HG02642 (cell line): Measurements from ENCODE around the gene OTULINL.

ENCODE experiments used
- ATAC-seq: cut with Tn5 transposase; IDR thresholded peaks from one replicate; pipeline ENCODE4 v1.9.1; 2021; ENCODE audit warnings: mild to moderate bottlenecking; ENCODE audit not compliant: unreplicated experiment, poor library complexity

The OTULINL gene

DNA sequence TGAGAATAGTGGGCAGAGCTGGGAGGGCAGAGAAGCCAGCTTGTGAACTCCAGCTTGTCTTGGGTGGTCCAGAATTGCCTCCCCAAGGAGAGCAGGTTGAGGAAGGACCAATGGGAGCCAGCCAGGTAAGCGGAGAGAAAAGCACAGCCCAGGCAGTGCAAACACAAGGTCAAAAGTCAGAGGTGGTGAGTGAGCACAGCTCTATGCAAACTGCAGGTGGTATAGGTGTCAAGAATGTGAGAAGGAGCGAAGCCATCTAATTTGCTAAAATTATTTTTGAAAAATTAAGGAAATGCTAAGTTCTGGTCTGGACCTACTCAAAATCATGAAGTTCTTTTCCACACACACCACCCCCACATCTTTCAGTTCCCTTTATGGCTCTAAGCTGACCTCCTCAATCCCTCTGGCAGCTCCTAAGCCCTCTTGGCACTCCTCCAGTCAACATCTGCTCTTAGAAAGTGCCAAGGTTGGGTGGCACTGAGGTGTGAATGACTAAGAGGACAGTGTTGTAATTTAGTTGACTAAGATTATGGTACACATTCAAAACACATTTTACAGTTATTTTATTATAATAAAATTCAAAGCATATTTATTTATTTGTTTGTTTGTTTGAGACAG lies 6.6 kb upstream of the OTULINL start:
- ATAC-seq = no peak

DNA sequence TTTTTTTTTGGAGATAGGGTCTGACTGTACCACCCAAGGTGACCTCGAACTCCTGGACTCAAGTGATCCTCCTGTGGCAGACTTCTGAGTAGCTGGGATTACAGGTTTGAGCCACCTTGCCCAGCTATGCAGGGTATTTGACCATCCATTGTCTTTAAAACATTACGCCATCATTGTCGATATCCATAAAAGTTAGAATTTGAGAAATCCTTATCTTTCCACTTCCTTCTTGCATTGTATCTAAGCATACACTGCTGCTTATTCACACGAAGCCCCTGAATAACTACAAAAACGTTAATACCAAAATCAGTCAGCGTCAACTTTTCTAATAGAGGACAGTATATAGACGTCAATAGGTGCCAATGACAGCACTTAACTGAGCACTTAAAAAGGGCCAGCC lies 5.4 kb upstream of the OTULINL start:
- ATAC-seq = no peak

DNA sequence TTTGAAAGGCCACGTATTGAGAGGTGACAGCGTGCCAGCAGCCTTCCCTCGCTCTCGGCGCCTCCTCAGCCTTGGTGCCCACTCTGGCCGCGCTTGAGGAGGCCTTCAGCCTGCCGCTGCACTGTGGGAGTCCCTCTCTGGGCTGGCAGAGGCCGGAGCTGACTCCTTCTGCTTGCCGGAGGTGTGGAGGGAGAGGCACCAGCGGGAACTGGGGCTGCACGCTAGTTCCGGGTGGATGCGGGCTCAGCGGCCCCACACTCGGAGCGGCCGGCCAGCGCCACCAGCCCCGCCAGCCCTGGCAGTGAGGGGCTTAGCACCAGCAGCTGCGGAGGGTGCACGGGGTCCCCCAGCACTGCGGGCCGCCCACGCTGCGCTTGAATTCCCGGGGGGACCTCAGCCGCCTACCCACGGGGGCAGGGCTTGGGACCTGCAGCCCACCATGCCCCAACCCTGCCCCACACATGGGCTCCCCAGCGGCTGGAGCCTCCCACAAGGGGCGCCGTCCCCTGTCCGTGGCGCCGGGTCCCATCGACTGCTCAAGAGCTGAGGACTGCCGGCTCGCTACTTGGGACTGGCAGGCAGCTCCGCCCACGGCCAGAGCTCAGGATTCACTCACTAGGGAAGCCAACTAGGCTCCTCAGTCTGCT lies 4.4 kb upstream of the OTULINL start:
- ATAC-seq = no peak

DNA sequence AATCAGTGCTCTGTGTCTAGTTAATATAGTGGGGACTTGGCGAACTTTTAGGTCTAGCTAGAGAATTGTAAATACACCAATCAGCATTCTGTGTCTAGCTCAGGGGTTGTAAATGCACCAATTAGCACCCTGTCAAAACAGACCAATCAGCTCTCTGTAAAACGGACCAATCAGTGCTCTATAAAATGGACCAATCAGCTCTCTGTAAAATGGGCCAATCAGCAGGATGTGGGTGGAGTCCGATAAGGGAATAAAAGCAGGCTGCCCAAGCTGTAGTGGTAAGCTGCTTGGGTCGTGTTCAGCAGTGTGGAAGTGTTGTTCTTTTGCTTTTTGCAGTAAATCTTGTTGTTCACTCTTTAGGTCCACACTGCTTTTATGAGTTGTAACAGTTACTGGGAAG lies 3.6 kb upstream of the OTULINL start:
- ATAC-seq = no peak

DNA sequence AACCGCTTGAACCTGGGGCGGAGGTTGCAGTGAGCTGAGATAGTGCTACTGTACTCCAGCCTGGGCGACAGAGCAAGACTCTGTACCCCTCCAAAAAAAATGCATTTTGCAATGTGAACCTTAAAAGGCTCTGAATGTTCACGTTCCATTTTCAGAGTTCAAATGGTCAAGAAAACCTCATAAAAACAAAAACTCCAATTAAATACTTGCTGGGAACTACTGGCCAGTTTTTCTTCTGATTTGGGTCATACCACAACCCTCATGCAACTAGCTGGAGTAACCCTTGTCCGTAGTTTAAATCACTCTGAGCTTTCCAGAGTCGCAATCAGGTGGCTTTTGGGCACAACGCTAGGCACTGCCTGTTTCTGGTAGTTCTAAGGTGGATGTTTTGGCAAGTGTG lies 2.3 kb upstream of the OTULINL start:
- ATAC-seq = no peak

DNA sequence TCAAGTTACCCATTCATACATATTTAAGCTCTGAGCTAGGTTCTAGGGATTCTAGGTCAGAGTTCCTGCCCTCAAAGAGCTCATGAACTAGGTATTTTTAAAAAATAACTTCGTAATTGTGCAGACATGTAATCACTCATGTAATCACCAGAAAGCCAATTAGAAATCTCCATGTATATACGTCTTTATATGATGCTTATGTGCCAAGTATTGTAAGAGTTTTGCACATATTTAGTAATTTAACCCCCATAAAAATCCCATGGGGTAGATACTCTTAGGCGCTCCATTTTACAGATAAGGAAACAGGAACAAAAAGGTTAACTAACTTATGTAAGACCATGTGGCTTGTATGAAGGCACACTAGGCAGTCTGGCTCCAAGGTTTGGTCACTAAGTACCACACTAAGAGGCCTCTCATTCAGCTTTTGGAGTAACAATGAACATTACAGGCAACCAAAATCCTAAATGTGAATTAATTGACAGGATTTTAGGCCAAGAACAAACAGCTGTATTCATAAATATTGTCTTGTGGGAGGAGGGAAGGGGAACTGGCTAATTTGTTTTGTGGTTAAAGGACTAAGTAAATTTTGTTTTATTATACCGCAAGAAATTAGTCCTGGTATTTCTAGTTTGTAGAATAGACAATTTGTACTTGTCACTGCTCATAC lies 1.7 kb upstream of the OTULINL start:
- no peak for ATAC-seq

DNA sequence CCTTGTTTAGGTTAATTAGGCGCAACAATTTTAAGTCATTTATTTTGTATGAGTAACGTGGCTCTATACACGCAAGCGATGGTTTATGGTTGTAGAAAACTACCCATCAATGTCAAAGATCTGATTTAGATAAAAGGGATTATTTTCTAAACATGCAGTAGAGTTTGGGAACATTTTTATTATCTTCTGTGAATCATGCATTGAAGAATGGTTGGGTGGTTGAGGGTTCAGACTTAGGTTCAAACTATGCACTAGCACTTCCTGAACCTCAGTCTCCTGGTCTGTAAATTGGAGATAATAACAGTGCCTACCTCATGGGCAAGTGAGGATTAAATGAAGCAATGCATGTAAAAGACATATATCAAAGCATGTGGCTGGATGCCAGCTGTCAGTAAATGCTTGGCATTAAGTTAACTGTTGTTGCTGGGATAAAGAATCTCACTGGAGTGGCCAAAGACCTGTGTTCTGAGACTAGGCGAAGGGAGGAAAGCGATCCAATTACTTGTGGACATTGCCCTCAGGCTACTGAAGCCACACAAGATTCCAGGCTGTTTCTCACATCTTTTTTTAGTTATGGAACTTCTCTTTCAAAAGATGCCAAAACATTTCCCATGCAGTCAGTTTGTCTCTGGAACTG lies 1.1 kb upstream of the OTULINL start:
- ATAC-seq = no peak

DNA sequence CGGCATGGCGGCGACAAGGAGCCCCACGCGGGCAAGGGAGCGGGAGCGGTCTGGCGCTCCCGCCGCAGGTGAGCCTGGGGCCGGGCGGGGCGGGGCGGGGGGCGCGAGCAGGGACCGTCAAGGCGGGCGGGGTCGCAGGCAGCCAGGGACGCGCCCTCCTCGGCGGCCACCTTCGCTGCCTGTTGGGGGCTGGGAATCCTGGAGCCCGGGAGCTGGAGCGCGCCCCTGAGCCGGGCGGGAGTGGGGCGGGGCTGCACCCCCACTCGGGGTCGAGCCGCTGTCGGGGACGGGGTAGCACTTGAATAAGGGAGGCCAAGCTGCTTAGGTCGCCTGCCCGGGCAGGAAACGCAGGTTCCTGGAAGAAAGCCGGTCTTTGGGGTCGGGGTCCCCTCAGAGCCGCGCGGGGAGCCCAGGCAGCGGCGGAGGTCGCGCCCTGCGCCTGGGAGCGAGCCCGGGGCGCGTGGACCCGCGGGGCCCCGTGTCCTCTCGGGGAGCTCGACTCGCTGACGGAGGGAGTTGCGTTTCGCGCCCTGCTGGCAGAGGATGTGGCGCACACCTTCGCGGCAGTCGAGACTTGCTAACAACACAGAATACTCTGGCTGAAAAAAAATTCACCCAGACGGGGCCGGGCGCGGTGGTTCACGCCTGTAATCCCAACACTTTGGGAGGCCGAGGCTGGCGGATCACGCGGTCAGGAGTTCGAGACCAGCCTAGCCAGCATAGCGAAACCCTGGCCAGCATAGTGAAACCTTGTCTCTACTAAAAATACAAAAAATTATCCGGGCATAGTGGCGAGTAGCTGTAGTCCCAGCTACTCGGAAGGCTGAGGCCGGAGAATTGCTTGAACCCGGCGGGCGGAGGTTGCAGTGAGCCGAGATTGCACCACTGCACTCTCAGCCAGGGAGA lies 552 bp downstream of the OTULINL start:
- peak; percentile 66 for ATAC-seq

DNA sequence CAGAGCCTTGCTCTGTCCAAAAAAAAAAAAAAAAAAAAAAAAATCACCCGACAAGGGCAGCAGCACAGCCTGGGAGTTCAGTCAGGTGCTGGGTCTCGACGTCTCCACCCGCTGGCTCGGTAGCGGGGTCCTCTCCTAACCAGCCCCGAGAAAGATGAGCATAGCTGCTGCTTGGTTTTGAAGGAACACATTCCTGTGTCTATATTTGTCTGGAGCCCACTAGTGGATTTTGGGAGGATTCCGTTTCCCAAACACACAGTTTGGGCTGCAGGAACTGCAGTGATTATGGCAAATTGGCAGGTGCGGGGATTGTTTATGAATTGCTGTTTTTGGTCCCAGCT lies 1.2 kb downstream of the OTULINL start:
- ATAC-seq = no peak

DNA sequence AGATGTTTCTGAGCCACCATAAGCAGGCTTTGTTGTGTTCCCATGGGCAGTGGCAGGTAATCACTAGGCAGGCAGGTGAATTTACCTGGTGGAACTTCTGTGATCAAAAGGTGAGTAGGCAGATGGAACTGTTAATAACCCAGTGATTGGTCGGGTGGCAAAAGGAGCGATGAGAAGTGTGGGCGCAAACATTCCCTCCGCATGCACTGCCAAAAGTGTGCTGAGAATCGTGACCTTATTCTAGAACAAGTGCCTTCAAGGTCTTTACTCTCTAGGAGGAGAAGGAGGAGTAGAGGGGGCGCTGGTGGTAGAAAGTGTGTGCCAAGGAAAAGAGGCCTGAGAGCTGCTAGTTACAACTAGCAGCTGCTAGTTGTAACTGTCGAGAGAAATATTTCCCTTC lies 3.3 kb downstream of the OTULINL start:
- ATAC-seq = no peak

DNA sequence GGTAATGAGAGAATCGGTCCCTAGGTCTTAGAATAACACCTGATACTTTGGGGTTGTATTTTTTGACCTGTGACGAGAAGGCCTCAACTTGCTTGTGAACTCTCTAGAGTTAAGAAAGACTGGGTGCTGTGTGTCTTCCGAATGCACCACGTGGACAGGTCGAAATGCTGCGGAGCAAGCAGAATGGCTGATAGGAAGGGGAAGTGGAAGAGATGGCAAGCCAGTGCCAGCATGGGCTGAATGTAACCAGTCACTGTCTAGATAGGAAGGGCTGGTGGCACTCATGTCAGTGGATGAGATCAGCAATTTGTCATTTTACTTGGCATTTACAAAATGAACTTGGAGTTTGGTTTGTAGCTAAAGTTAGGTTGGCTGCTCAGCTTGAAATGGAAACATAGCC lies 5.6 kb downstream of the OTULINL start:
- no peak for ATAC-seq

DNA sequence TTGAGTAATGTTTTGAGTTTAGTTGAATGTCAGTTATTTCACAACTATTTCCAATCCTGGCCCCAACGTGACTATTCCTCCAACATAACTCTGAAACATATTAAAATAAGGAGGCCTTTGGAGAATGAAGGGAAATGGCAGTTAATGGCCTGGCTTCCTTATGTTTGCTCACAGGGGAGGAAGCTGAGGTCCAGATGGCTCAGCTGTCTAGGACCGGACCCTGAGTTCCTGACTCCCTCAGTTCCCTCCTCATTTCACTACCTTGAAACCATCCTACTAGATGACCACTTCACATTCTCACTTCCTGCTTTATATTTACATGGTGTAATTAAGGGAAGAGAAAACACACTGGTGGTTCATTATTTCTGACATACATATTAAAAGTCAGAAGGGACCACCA lies 6.6 kb downstream of the OTULINL start:
- no peak for ATAC-seq

DNA sequence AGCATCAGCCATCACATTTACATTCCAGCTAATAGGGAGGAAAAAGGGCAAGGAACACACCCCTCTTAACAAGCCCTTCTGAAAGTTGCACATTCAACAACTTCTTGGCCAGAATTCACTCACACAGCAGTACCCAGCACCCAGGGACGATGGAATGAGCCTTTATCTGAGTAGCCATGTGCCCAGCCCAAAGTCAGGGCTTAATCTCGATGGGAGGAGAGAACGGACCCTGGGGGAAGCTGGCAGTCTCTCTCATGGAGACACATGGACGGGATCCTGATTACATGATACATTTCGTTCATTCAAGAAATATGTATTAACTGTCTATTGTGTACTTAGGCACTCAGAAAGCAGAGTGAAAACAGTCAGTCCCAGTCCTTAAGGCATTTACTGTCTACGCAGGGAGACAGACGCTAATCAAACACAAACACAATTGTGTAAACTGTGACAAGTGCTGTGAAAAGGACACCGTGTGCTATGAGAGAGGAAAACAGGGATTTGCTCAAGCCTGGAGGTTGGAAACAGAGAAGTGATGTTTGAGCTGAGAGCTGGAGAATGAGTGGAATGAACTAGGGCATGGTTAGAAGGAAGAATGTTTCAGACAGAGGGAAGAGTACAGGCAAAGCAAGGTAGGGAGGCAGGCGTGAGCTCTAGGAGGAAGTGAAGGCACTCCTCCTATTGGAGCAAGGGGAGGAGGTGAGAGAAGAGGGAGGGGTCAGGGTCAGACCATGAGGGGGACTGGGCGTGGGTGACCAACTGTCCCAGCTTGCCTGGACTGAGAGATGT lies 7.4 kb downstream of the OTULINL start:
- ATAC-seq = no peak

DNA sequence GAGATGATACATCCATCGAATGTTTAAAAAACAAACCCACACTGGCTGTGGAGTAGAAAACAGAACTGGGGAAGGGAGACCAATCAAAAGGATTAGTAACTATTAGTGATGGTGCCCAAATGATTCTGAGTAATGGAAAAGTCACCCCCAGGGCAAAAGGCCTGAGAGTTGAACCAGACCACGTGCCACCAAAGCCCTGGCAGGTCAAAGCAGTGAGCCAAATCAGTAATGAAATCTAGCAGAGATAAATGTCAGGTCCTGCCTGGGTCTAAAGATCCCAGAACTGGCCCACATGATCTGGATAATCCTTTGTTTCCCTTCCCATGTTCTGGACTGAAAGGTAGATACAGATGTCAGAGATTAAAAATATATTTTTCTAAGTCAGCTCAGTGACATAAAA lies 9.4 kb downstream of the OTULINL start:
- ATAC-seq = no peak

DNA sequence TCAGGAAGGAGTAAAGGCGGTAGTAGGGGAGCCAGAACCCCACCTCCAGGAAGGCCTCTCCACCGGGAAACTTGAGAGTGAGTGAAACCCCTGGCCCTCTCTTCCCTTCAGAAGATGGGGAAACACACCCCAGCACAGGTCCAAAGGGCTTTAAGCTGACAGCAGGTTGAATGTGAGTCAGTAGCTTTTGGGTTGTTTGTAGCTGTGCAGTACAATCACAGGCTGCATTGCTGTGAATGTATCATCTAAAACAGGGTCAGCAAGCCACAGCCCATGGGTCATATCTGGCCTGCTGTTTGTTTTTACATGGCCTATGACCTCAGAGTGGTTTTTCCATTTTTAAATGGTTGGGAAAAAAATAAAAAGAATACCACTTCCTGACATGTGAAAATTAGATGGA lies 10.0 kb downstream of the OTULINL start:
- ATAC-seq = no peak

DNA sequence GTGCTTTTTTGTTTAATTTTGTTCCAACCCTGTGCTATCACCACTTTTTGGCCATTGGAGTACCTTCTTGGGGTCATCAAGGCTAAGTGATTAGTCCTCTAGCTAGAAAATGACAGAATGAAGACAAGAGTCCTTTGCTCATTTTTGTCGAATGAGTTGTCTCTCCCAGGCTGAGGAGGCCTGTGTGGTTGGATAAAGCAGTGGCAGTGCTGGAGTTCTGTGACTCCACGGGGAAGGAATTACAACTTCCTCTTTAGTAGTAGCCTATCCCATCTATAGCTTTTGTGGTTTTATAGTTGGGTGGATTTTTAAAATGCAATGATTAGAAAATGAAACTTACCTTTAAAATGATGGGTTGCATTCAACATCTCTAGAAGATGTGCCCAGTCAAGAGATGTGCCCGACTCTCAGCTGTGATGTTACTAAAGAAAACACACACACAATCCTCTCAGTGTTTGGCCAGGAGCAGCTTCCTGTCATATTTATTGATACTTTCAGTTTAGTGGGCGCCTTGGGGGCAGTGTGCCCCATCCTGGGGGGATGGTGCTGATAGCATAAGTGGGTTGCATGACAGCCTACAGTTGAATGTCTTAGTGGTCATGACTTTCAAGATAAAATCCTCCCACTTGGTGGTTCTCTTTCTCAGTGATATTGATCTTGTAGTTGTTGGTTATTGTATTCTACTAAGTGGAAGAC lies 11.9 kb downstream of the OTULINL start:
- no peak for ATAC-seq

DNA sequence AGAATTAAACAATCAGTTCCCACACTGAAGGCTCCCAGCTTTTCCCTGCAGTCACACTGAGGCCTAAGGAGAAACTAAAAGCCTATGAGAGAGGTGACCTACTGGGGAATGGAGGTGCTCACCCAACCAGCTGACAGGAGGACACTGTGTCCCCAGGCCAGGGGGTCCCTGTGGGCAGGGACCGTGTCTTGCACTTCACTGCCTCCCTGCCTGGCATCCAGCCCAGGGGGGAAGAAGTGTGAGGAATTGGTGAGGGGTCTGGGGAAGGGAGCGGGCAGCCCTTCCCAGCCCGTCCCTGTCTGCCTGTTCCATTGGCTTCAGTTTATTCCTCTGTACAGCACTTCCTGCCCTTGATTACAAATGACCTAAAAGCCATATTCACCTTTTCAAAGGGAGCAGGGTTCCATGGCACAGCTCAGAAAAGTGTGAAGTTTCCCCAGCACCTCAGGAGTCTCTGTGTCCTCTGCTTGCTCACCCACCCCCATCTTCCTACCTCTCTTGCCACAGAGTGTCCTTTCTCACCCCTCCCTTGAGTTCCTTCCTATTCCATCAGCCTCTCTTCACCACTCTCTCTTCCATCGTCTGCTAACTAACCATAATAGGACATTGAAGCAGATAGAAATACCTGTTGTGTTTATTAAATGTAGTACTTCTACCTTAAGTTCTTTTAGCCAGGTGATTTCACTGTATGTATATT lies 12.9 kb downstream of the OTULINL start:
- no peak for ATAC-seq

DNA sequence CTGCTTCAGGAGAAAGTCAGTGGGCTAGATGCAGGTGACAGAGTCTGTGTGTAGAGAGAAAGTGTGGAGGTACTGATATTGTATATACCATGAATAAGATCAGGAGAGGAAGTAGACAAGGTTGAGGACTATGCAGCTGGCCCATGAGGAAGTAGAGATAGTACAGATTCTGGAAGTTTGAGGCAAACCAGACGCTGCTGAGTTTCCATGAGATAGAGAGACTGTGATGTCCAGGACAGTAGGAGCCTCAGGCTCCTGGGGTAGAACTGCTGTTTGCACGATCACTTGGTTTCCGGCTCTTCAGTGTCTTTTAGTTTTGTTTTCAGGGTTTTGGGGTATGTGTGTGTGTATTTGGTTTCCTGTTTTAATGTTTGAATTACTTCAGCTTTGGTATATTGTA lies 13.6 kb downstream of the OTULINL start:
- peak; percentile 75 for ATAC-seq

DNA sequence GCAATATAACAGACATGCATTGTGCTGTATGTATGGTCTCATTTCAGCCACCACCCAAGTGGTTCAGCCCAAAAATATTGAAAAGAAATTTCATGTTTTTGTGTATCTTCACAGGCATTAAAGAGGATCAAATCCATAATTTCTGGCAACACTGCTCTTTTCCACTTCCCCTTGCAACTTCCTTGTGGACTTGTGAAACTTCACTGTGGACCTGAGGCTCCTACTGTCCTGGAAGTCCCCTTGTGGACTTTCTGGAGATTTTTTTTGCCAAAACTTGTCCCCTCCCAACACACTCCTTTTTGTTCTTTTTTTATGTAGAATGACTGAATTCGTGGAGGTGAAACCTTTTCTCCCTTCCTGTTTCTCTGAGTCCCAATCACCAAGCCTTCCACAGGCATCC lies 14.3 kb downstream of the OTULINL start:
- no peak for ATAC-seq
